PC-3 (cell line): ENCODE results near the gene FAM217A. TPM values are rescaled to one million over a fixed set of nuclear protein-coding genes. Genes with fewer than 3 reads are reported as not detected.

Experiments used
- ATAC-seq: fragments of 200-7000 bp; cut with Tn5 transposase; 2 replicates; pipeline ENCODE4 v1.9.1; 2020; ENCODE audit warnings: mild to moderate bottlenecking, moderate library complexity
- BruUV-seq: library from RNA; stranded (reverse); fragments of 400-500 nt; replicated peaks from 2 replicates; lab custom pipeline; 2021; lab: Mats Ljungman, UMichigan
- CTCF ChIA-PET: fragments of 300-600 bp; sonication (Branson Sonifier 250); formaldehyde crosslinking; loops from one replicate; lab custom pipeline; 2022; ENCODE audit warnings: antibody characterized with exemption; lab: Charles Lee
- POLR2A ChIA-PET: fragments of 300-600 bp; sonication (Branson Sonifier 250); formaldehyde crosslinking; loops from one replicate; lab custom pipeline; 2022; ENCODE audit warnings: antibody characterized with exemption; ENCODE audit not compliant: unreplicated experiment; lab: Charles Lee
- DNase-seq: peaks from one replicate; pipeline ENCODE4 v3.0.0-alpha.2; 2015
- H2AFZ ChIP-seq: fragments of 300-600 bp; sonication (generic); 2 replicates; pipeline ENCODE4 v1.6.0; 2016; ENCODE audit warnings: antibody characterized with exemption, low read length
- H3F3A ChIP-seq: fragments of 300-600 bp; sonication (generic); one replicate; pipeline ENCODE4 v1.6.0; 2017; ENCODE audit warnings: antibody characterized with exemption, low read length, control low read depth, mild to moderate bottlenecking; ENCODE audit not compliant: unreplicated experiment
- H3K27ac ChIP-seq: fragments of 300-600 bp; sonication (generic); 2 replicates; pipeline ENCODE4 v1.5.1; 2016; ENCODE audit warnings: mild to moderate bottlenecking, low read length
- H3K27me3 ChIP-seq: fragments of 300-600 bp; sonication (generic); 2 replicates; pipeline ENCODE4 v1.6.1; 2016; ENCODE audit warnings: low read length, mixed read lengths
- H3K36me3 ChIP-seq: fragments of 300-600 bp; sonication (generic); 2 replicates; pipeline ENCODE4 v1.6.1; 2016; ENCODE audit warnings: low read depth, mixed run types, low read length, mixed read lengths
- H3K4me1 ChIP-seq: fragments of 300-600 bp; sonication (generic); 2 replicates; pipeline ENCODE4 v1.5.1; 2016; ENCODE audit warnings: low read length; ENCODE audit not compliant: insufficient read depth
- H3K4me2 ChIP-seq: fragments of 300-600 bp; sonication (generic); 2 replicates; pipeline ENCODE4 v1.6.0; 2016; ENCODE audit warnings: low read length
- H3K4me3 ChIP-seq: fragments of 300-600 bp; sonication (generic); 2 replicates; pipeline ENCODE4 v1.5.1; 2016; ENCODE audit warnings: mild to moderate bottlenecking, low read length, mixed read lengths
- H3K79me2 ChIP-seq: fragments of 300-600 bp; sonication (generic); 2 replicates; pipeline ENCODE4 v1.6.1; 2017; ENCODE audit warnings: low read length, mixed read lengths
- H3K9ac ChIP-seq: fragments of 300-600 bp; sonication (generic); 2 replicates; pipeline ENCODE4 v1.6.0; 2016; ENCODE audit warnings: mild to moderate bottlenecking, low read length
- H3K9me2 ChIP-seq: fragments of 300-600 bp; sonication (generic); replicated peaks from 2 replicates; pipeline ENCODE4 v1.6.1; 2016; ENCODE audit warnings: mixed run types, low read length, mixed read lengths
- H3K9me3 ChIP-seq: fragments of 300-600 bp; sonication (generic); 2 replicates; pipeline ENCODE4 v1.6.1; 2016; ENCODE audit warnings: low read length, mixed read lengths
- H4K20me1 ChIP-seq: fragments of 300-600 bp; sonication (generic); 2 replicates; pipeline ENCODE4 v1.6.1; 2016; ENCODE audit warnings: low read length, mixed read lengths
- EZH2 ChIP-seq: fragments of 300-600 bp; sonication (generic); IDR thresholded peaks from one replicate; pipeline ENCODE4 v1.6.1; 2017; ENCODE audit warnings: antibody characterized with exemption, mild to moderate bottlenecking, low read length; ENCODE audit not compliant: unreplicated experiment
- EZH2phosphoT487 ChIP-seq: fragments of 300-600 bp; sonication (generic); IDR thresholded peaks from 2 replicates; pipeline ENCODE4 v1.6.1; 2018; ENCODE audit warnings: mild to moderate bottlenecking, antibody characterized with exemption, low read length, borderline replicate concordance
- intact Hi-C: fragments of 100-400 bp; cut with micrococcal nuclease; formaldehyde crosslinking; loops from 2 replicates; pipeline ENCODE4 v1.9.0; 2023
- total RNA-seq: library from RNA; depleted of rRNA; stranded (reverse); fragments of >200 nt; gene quantifications from 2 replicates; pipeline ENCODE4 v1.2.3, GENCODE V29; 2014
- TF ChIP-seq, protein P1 (sequence below): fragments of 300-600 bp; sonication (generic); conservative IDR thresholded peaks from 2 replicates; pipeline ENCODE4 v1.5.1; 2017; ENCODE audit warnings: antibody characterized with exemption, low read depth, mild to moderate bottlenecking, low read length

Gene FAM217A
- total RNA-seq, 1 experiment from 2014 or later: not detected

DNA sequence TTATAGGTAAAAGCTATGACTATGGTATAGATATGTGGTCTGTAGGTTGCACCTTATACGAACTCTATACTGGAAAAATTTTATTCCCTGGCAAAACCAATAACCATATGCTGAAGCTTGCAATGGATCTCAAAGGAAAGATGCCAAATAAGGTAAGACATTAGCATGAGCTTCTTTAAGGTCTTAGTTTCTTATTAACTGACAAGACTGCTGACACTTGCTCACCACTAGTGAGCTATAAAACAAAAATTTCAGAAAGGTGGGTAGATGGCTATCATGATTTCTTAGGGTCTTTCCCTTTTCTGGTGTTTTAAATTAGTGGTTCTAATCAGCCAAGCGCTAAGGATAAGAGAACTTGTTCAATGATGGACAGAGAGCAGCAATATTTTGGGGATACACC lies 21.9 kb downstream of the FAM217A start:
- no peak overlapping the region for H3K4me3 ChIP-seq
- H3K4me1 ChIP-seq: peaks cover 71% of the 10 kb centered on the region
- ATAC-seq: no peak
- TF ChIP-seq EZH2 (no peak), EZH2phosphoT487 (no peak)
- TF ChIP-seq, protein P1, sequence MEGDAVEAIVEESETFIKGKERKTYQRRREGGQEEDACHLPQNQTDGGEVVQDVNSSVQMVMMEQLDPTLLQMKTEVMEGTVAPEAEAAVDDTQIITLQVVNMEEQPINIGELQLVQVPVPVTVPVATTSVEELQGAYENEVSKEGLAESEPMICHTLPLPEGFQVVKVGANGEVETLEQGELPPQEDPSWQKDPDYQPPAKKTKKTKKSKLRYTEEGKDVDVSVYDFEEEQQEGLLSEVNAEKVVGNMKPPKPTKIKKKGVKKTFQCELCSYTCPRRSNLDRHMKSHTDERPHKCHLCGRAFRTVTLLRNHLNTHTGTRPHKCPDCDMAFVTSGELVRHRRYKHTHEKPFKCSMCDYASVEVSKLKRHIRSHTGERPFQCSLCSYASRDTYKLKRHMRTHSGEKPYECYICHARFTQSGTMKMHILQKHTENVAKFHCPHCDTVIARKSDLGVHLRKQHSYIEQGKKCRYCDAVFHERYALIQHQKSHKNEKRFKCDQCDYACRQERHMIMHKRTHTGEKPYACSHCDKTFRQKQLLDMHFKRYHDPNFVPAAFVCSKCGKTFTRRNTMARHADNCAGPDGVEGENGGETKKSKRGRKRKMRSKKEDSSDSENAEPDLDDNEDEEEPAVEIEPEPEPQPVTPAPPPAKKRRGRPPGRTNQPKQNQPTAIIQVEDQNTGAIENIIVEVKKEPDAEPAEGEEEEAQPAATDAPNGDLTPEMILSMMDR: no peak
- POLR2A ChIA-PET: no interaction called here
- CTCF ChIA-PET: no interaction called here
- no peak overlapping the region for H3K27ac ChIP-seq
- peaks cover 27% of the 10 kb centered on the region for H3K79me2 ChIP-seq
- no TSS peak for BruUV-seq
- H3K4me2 ChIP-seq: no peak overlapping the region
- H3K36me3 ChIP-seq: peaks cover 61% of the 10 kb centered on the region
- H2AFZ ChIP-seq: no peak overlapping the region
- DNase-seq: no peak
- no peaks in the 10 kb centered on the region for H3K9me3 ChIP-seq
- no peak overlapping the region for H3K9ac ChIP-seq
- H4K20me1 ChIP-seq: no peaks in the 10 kb centered on the region
- intact Hi-C loops: no loop called here
- H3F3A ChIP-seq: peaks cover 14% of the 10 kb centered on the region
- no peaks in the 10 kb centered on the region for H3K9me2 ChIP-seq
- H3K27me3 ChIP-seq: no peaks in the 10 kb centered on the region

DNA sequence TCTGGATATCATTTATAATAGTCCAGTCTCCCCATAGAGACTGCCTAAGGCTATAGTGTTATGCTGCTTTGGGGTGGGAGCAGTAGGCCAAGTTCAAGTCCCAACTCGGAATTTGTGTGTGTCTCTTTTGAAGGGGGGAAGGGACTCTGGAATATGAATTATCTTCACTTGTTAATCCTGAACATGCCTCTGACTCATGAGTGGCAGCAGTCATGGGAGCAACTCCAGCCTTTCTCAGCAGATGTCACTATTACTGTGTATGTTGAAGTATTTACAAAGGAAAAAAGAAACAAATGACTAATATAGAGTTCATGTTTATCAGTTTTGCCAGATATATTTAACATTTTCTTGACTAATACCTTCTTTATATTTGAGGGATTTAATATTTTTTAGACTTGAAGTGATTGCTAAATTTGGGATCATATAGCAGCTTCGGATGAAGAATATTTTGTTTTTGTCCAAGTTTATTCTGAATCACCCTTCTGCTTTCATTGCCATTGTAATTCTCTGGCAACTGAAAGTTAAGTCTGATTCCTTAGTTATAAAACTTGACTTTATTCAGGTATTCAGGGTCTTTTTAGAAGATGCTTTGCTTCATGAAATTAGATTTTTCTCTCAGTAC lies 23.4 kb downstream of the FAM217A start:
- peak; percentile 57 for ATAC-seq
- no TSS peak for BruUV-seq
- peak; percentile 89 for DNase-seq
- Histone ChIP-seq H3K36me3 (peaks cover 55% of the 10 kb centered on the region), H3K4me3 (no peak overlapping the region), H3K9me3 (no peaks in the 10 kb centered on the region), H3K9ac (no peak overlapping the region), H3K79me2 (peaks cover 21% of the 10 kb centered on the region), H3F3A (peaks cover 14% of the 10 kb centered on the region), H2AFZ (no peak overlapping the region), H3K4me1 (peaks cover 68% of the 10 kb centered on the region), H3K4me2 (peak overlapping the region; percentile 36), H3K9me2 (no peaks in the 10 kb centered on the region), H3K27me3 (no peaks in the 10 kb centered on the region), H3K27ac (peak overlapping the region; percentile 28), H4K20me1 (no peaks in the 10 kb centered on the region)
- intact Hi-C loops: loop anchor here (1.0 kb wide), 2 partner anchors 101 to 155 kb away; no protein-coding TSS in a partner anchor
- TF ChIP-seq EZH2 (no peak), EZH2phosphoT487 (no peak)
- TF ChIP-seq, protein P1: peak; percentile 83
- POLR2A ChIA-PET: no interaction called here
- CTCF ChIA-PET: interaction anchor here (0.6 to 1.0 kb wide), 4 partner anchors 34 to 155 kb away, joined by 3 to 6 read pairs (median 4); partner anchors contain the start of gene ECI2

DNA sequence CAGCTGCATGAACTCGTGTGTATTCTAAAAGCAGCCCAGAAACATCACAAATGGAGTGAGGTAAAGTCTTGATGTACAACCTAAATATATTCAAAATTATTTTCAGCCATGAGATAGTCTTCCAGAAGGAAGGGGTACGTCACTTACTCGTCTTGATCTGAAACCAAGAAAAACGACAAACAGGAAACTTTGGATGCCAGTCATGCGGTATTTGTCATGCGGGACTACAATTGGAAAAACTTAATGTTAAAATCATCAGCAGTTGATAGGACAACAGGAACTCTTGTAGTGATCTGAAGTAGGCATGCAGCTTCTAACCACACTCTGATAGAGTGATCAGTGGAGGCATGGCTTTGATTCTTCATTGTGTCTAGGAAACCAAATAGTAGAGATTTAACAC lies 29.7 kb downstream of the FAM217A start:
- CTCF ChIA-PET: no interaction called here
- DNase-seq (no peak), ATAC-seq (no peak)
- no TSS peak for BruUV-seq
- Histone ChIP-seq H3F3A (no peaks in the 10 kb centered on the region), H3K9me3 (no peaks in the 10 kb centered on the region), H3K4me3 (no peak overlapping the region), H3K27me3 (no peaks in the 10 kb centered on the region), H3K4me1 (peaks cover 14% of the 10 kb centered on the region), H3K79me2 (peaks cover 15% of the 10 kb centered on the region; the same call in 1 of the 2 replicates), H3K4me2 (no peak overlapping the region), H3K9me2 (no peaks in the 10 kb centered on the region), H3K27ac (no peak overlapping the region), H3K36me3 (peaks cover 68% of the 10 kb centered on the region), H3K9ac (no peak overlapping the region), H4K20me1 (no peaks in the 10 kb centered on the region), H2AFZ (no peak overlapping the region)
- intact Hi-C loops: no loop called here
- TF ChIP-seq, protein P1: no peak
- TF ChIP-seq EZH2: no peak
- TF ChIP-seq EZH2phosphoT487: no peak
- POLR2A ChIA-PET: no interaction called here
